GM10847 (cell line): ENCODE results near the gene OR10AD1.

Source experiments
- POLR2A ChIP-seq: IDR thresholded peaks from 2 replicates; pipeline ENCODE4 v1.6.1; 2011; ENCODE audit not compliant: insufficient read length; ENCODE audit errors: extremely low read depth

Gene OR10AD1, protein sequence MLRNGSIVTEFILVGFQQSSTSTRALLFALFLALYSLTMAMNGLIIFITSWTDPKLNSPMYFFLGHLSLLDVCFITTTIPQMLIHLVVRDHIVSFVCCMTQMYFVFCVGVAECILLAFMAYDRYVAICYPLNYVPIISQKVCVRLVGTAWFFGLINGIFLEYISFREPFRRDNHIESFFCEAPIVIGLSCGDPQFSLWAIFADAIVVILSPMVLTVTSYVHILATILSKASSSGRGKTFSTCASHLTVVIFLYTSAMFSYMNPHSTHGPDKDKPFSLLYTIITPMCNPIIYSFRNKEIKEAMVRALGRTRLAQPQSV

DNA sequence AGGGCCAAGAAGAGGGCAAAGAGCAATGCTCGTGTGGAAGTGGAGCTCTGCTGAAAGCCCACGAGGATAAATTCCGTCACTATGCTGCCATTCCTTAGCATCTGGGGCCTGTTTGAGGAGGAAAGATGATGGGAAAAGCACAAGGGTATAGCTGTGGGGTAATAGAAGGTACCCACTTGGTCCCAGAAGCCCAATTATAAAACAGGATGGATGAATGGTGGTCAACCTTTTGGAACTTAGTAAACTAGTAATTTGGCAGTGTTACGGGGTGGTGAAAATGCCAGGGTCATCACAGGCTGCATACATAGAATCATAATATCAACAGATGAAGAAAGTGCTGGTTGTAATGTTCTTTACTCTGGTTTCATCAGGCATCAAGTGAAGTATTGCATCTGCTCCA lies at the start of gene OR10AD1:
Gene OR10AD1, minus strand, starts transcription at position 101 of the 400 bp plus-strand sequence. Its CDS starts 0 bp downstream, at position 101.
- TF ChIP-seq POLR2A: no peak

DNA sequence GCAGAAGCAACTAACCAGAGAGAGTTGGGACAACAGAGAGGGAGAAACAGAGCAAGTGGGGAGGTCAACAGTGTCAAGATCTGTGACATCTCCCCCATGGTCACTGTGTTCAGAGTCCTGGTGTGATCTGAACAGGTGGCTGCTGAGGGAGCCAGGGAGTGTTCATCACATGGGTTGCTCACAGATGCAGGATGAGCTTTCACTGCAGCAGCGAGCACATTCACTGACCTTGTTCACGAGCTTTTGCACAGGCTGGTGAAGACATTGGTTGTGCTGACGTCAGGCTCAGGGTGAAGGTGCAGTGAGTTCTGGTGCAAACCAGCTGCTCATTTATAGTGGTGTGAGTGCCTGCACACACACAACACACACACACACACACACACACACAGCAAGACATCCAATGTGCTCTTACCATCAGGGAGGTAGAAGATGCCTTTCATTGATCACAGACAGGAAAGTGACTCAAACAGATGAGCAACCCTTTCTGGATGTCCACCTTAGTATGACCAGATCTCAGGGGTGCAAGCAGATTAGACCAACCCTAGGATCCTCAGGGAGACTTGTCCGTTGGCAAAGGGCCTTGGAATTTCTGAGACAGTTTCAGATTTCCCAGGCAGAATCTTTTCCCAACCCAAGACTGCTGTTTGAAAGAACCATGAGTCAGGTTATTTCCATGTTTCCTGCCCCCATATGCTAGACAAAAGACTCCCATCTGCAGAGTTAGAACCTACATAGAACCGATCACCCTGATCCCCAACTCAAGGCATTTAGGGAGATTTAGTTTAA lies 44.3 kb upstream of the OR10AD1 start:
- no peak for TF ChIP-seq POLR2A

DNA sequence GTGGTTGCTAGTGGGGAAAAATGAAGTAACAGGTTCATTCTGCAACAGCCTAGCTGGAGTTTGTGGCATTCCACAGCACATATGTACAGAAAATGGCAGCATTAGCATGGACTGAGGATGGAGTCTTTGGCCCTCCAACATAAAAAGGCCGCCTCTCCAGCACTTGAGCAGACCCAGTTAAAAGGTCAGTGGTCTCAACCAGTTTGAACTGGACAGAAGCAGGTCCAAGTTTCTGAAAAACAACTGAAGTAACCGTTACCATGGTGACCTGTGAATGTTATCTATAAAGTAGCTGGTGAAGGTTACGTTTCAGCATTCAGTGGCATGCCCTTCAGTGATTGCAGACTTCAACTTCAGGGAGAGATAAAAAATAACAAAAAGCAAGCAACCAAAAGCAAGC lies 34.1 kb upstream of the OR10AD1 start:
- no peak for TF ChIP-seq POLR2A

DNA sequence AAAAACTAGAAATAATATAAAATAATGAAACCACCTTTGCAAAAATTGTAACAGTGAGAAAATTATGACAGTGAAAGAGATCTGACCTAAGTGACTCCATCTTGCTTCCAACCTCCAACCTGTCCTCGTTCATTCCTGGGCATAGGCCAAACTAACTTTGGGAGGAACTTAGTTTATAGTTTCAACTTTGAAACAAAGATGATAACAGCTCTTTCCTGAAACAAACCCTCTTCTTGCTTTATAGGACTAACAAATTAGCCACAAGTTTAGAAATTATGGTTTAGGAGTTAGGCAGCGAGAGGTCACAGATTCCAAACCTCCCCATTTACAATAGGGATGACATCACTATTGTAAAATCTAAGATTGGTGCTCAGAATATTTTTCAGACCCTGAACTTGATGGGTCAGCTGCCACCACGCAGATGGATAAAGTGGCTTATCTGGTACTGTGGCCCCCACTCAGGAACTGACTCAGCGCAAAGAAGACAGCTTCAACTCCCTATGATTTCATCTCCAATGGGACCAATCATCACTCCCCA lies 32.8 kb upstream of the OR10AD1 start:
- no peak for TF ChIP-seq POLR2A

DNA sequence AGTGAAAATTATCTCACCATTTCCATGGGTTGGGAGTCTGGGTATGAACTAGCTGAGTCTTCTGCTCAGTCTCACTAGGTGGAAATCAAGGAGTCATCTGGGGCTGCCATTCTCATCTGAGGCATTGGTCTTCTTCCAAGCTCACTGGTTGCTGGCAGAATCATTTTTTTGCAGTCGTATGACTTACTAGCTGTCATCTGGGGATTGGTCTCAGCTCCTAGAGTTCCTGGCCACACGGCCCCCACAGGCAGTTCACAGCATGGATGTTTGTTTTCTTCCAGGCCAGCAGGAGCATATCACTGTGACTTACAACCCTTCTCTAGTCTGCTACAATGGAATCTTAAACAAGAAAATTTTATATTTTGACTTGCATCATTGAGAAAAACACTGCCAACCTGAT lies 18.6 kb upstream of the OR10AD1 start:
- TF ChIP-seq POLR2A: no peak

DNA sequence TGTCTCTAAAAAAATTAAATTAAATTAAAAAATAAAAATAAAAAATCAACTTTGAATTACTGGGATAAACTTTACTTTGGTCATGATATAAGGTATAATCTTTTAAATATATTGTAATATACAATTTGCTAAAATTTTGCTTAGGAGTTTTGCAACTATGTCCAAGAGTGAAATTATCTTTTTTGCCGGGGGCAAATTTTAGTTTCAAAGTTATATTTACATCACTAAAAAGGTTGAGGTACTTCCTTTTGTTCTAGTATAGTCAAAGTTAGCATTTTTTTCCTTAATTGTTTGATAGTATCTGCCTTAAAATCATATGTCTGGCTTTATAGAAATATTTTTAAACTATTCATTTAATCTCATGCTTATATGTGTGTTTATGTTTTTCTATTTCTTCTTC lies 17.6 kb upstream of the OR10AD1 start:
- no peak for TF ChIP-seq POLR2A

DNA sequence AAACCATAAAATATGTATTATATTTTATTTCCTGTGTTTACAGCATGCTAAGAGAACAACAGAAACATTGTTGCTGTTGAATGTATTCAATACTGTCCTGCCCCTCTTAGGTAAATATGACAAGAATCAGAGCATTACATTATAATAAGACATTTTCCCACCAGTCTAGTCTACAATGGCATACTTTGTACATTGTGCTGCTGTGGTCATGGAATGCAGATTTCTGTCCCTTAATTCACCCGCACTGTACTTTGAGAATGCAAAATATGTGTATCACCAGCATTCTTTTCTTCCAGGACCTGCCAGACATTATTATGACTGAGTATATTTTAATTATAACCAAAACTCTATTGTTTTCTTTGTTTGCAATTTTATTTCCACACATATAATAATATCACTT lies 16.5 kb upstream of the OR10AD1 start:
- TF ChIP-seq POLR2A: no peak

DNA sequence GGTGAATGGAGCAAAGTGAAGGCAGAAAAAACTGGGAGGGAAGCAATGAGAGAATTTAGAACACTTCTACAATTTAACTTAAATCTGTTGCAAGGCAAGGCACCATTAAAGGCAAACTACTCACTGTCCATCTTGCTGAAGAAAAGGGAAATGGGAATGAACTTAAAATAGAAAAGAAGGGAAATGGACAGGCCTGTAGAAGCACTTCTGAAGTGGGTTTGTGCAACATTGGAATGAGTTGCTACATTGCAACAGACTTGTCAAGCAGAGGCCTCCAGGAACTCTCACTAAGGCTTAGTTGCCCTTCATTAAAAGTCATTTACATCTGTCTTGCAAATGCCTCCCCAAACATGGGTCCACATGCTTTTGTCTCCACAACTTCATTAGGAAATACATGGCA lies 13.7 kb upstream of the OR10AD1 start:
- TF ChIP-seq POLR2A: no peak

DNA sequence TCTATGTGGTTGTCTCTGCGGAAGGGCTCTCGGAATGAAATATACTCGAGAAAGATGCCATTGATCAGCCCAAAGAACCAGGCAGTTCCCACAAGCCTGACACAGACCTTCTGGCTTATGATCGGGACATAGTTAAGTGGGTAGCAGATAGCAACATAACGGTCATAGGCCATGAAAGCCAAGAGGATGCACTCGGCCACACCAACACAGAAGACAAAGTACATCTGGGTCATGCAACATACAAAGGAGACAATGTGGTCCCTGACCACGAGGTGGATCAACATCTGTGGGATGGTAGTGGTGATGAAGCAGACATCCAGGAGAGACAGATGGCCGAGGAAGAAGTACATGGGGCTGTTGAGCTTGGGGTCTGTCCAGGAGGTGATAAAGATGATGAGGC lies 326 bp downstream of the OR10AD1 start:
- TF ChIP-seq POLR2A: no peak

DNA sequence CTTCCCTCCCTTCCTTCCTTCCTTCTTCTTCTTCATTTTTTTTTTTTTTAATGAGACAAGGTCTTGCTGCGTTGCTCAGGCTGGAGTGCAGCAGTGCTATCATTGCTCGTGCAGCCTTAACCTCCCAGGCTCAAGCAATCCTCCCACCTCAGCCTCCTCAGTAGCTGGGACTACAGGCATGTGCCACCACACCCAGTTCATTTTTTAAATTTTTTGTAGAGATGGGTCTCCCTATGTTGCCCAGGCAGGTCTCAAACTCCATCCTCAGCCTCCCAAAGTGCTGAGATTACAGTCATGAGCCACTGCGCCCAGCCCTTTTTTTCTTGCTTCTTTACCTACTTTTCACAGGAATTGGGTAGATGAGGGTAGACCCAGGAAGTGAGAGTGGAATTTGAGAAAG lies 1.6 kb downstream of the OR10AD1 start:
- no peak for TF ChIP-seq POLR2A

DNA sequence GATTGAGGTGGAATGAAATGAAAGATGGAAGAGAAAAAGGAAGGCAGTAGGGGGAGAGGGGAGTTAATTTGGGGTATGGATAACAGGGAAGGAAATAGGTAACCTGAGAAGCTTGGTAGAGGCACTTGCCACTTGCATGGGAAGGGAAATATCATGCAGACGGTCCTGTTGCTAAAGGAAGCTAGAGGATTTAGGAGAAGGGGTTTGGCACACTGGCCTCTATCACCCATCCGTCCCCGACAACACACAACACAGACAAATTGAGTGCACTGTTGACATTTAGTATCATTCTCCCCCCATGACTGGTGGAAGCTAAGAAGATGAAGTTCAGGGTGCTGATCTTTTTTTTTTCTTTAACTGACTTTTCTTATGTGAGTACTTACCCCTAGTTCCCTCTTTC lies 2.0 kb downstream of the OR10AD1 start:
- TF ChIP-seq POLR2A: no peak

DNA sequence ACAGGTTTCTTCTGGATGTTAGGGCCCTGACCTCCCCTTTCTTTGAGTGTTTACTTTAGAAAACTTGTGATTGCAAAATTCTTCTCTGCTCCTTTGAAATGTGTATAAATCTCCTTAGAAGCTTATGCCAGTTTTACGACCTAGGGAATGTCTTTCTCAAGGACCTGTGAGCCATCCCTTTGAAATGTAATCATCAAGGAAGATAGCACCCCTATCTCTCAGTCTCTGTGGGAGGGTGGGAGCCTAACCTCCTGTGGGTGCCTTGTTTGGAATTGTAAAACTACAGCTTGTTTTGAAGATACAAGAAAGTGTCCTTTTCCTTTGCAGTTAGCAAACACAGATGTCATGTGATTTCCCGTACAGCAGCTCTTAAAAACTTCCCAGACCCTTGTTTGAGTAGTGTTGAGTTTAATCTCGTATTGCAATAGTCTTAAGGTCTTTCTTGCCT lies 3.3 kb downstream of the OR10AD1 start:
- TF ChIP-seq POLR2A: no peak

DNA sequence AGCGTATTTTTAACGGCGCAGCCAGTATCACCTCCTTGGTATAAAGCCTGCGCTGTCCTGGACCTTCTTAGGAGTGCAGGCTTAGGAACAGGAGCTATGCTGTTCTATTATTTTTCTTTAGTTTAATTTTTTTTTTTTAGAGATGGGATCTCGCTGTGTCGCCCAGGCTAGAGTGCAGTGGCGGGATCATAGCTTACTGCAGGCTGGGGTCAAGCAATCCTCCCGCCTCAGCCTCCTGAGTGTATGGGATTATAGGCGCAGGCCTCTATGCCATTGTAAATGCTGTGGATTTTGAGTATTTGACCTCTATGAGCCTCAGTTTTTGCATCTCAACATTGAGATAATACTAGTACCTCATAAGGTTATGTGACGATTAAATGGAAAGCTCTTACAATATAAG lies 4.1 kb downstream of the OR10AD1 start:
- TF ChIP-seq POLR2A: no peak

DNA sequence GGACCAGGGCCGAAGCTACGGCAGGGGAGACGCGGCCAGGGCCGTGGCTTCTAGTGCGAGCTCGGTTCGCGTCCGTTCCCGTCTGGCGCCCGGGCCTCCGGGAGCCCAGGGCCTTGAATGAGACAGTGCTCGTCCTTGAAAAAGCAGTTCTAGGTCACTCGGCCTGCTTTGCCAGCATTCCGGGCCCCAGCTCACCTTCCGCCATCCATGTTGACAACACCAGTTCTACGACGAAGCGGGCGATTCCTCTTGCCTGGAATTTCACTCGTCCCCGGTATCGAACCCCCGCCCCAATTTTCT lies 4.5 kb downstream of the OR10AD1 start:
- TF ChIP-seq POLR2A: no peak

DNA sequence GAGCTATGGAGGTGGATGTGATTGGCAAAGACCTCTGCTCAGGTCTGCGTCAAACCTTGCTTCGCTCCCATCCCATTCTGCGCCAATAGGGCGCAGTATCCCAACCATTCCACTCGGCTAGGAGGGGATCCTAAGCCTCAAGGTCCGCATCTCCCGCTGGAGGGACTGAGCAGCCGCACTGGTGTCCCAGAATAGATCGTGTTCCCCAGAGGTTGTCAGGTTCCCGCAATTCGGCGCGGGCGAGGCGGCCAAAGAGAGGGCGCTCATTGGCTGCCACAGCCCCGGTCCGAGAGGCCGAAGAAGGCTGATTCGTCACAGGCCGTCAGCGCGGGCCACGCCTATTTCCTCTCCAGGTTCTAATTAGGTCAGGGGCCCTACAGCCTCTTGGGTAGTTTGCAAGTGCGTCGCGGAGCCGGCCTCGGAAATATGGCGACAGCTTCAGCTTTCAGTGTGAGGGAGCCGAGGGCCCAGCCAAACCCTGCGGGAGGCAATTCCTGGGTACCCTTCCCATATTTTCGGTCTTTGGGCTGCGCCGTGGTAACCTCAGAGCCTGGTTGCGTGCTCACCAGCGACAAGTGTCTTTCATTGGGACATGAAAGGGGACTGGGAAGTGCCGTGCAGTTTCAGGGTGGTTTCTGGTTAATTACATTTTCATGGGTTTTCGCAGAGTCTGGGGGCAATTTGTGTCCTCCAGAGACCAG lies 5.0 kb downstream of the OR10AD1 start:
- TF ChIP-seq POLR2A: peak; percentile 94

DNA sequence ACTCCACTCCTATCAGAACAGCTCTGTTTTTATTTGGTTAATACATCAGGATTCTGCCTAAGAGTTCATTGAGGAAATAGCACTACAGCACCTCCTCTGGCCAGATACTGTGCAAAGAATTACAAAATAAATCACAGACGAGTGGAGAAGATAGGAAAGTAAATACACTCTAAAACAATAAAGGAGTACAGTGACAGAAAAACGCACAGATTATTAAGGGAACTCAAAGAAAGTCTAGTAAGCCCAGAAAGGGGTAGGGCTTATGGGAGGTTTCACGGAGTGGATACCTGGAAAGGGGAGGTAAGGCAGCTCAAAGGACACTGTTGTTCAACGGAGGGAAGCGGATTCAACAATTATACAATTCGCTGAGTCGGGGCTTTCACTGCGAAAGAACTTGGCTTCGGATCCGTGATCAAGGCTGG lies 5.5 kb downstream of the OR10AD1 start:
- no peak for TF ChIP-seq POLR2A
